HG03175 (cell line): ENCODE measurements around the gene GTF2E1.

Experiments
- ATAC-seq: cut with Tn5 transposase; IDR thresholded peaks from one replicate; pipeline ENCODE4 v1.9.1; 2021; ENCODE audit warnings: mild to moderate bottlenecking, moderate library complexity; ENCODE audit not compliant: unreplicated experiment

GTF2E1 gene

GRCh38 chr3:120796976-120797375 lies 54.4 kb downstream of the GTF2E1 start:
- no peak for ATAC-seq

DNA sequence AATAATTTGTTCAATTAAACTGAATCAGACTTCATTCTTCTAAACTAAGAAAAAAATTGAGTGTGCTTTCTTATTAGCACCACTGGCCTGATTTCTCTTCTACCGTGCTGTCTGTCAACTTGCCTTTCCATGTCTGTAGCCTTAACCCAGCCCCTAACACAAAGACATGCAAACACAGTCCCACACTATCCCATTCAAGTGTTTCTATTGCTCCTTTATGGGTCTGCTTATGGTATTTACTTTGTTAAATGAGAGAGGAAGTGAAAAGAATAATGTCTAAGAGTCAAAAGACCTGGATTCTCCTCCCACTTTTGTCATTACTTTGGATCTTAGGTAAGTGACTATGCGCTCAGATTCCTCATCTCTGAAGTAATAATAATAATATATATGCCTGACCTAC lies 55.3 kb downstream of the GTF2E1 start:
- ATAC-seq: no peak

GRCh38 chr3:120798346-120798745 lies 55.8 kb downstream of the GTF2E1 start:
- no peak for ATAC-seq

- no peak for ATAC-seq
Observed at GRCh38 chr3:120800625-120801024, 58.1 kb downstream of the GTF2E1 start.

GRCh38 chr3:120801484-120801883 lies 58.9 kb downstream of the GTF2E1 start:
- no peak for ATAC-seq

- no peak for ATAC-seq
Observed at GRCh38 chr3:120802916-120803315, 60.4 kb downstream of the GTF2E1 start.

DNA sequence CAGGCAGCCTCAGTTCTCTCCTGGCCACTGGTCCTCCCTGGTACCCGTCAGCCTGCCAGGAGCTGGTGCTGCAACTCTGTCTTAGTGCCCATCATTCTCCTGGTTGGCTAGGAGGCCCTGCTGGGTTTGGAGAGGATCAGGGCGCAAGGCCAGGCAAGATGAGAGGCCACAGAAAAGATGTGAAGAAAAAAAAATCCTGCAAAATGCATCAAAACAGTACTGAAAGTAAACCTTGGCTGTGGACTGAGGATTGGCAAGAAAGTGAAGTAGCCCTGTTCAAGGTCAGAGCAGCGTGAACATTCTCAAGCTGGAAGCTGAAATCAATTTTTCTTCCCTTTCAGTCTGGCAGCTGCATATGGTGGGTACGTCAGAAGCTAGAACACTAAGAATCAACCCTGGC lies 74.2 kb downstream of the GTF2E1 start:
- no peak for ATAC-seq

GRCh38 chr3:120820748-120821147 lies 78.2 kb downstream of the GTF2E1 start:
- no peak for ATAC-seq

- ATAC-seq: no peak
Observed at GRCh38 chr3:120821426-120821825, 78.9 kb downstream of the GTF2E1 start.

- no peak for ATAC-seq
Observed at GRCh38 chr3:120823156-120823555, 80.6 kb downstream of the GTF2E1 start.

DNA sequence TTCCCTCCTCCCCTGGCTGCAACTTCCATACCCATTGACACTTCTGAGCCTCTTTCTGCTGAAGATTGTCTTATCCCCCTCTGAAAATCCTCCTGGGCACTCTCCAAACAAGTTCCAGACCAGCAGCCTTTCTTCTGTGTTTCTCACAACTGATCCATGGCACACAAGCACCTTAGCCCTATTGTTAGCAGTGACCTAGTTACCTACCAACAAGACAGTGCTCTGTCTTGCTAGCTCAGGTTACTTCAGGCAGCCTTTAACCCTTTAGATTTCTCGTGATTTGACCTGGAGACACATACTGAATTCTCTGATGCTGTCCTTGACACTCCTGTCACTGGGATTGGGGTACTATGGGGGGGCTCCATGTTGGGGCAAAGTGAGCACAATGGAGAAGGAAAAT lies 82.1 kb downstream of the GTF2E1 start:
- ATAC-seq: no peak

- no peak for ATAC-seq
Observed at GRCh38 chr3:120828796-120829195, 86.3 kb downstream of the GTF2E1 start.

DNA sequence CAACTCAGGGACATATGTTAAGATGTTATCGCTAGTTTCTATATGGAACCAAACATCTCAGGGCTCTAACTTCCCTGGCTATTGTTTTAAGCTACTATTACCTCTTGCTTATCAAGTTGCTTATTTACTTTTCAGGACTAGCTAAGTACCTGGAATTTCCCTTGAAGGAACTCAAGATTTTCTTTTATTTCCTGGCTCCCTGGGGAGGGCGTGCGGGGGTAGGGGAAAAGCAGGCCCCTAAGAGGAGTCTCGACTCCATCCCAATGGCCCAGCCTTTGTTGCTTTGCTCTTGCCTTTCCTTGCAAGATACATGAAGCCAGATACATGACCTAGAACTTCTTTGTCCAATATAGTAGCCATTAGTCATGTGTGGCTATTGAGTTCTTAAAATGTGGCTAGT lies 88.5 kb downstream of the GTF2E1 start:
- no peak for ATAC-seq
